Loucy (cell line): ENCODE data around the gene NCKAP5.
"Not testable (repeated sequence)": the region's sequence is repeated elsewhere in the genome, so short reads cannot be mapped to it uniquely, and the experiment has no call there.

ENCODE experiments used
- H2AFZ ChIP-seq: fragments of 200-600 bp; sonication (generic); 2 replicates; pipeline ENCODE4 v1.6.0; 2016; ENCODE audit warnings: antibody characterized with exemption, mild to moderate bottlenecking, low read length, moderate library complexity
- H3F3A ChIP-seq: fragments of 200-600 bp; 2 replicates; pipeline ENCODE4 v1.6.0; 2016; ENCODE audit warnings: antibody characterized with exemption, low read depth, mild to moderate bottlenecking
- H3K27me3 ChIP-seq: fragments of 200-600 bp; sonication (generic); 2 replicates; pipeline ENCODE4 v1.6.1; 2014; ENCODE audit warnings: low read length, mild to moderate bottlenecking; ENCODE audit not compliant: insufficient read depth, poor library complexity, severe bottlenecking
- H3K36me3 ChIP-seq: fragments of 200-600 bp; sonication (generic); 2 replicates; pipeline ENCODE4 v1.6.1; 2016; ENCODE audit warnings: low read length; ENCODE audit not compliant: insufficient read depth
- H3K4me1 ChIP-seq: fragments of 200-600 bp; sonication (generic); 2 replicates; pipeline ENCODE4 v1.5.1; 2014; ENCODE audit warnings: low read length, mild to moderate bottlenecking; ENCODE audit not compliant: insufficient read depth, poor library complexity, severe bottlenecking
- H3K4me2 ChIP-seq: fragments of 200-600 bp; sonication (generic); 2 replicates; pipeline ENCODE4 v1.6.0; 2014; ENCODE audit warnings: antibody characterized with exemption, low read length, low read depth, mild to moderate bottlenecking; ENCODE audit not compliant: poor library complexity, severe bottlenecking
- H3K4me3 ChIP-seq: fragments of 200-600 bp; sonication (generic); 2 replicates; pipeline ENCODE4 v1.5.1; 2014; ENCODE audit warnings: low read length, mild to moderate bottlenecking, mixed read lengths; ENCODE audit not compliant: poor library complexity, severe bottlenecking
- H3K79me2 ChIP-seq: fragments of 200-600 bp; sonication (generic); 2 replicates; pipeline ENCODE4 v1.6.1; 2014; ENCODE audit warnings: low read length; ENCODE audit not compliant: insufficient read depth
- H3K9ac ChIP-seq: fragments of 200-600 bp; sonication (generic); 2 replicates; pipeline ENCODE4 v1.6.0; 2014; ENCODE audit warnings: mild to moderate bottlenecking, low read depth, low read length, moderate library complexity; ENCODE audit not compliant: poor library complexity, severe bottlenecking
- H3K9me2 ChIP-seq: fragments of 200-600 bp; sonication (generic); replicated peaks from 2 replicates; pipeline ENCODE4 v1.6.1; 2016; ENCODE audit warnings: low read depth, low read length, mixed read lengths
- H3K9me3 ChIP-seq: fragments of 200-600 bp; sonication (generic); 2 replicates; pipeline ENCODE4 v1.6.1; 2014; ENCODE audit warnings: mild to moderate bottlenecking, antibody characterized with exemption, low read length, low read depth; ENCODE audit not compliant: insufficient read depth
- H4K20me1 ChIP-seq: fragments of 200-600 bp; sonication (generic); 2 replicates; pipeline ENCODE4 v1.6.0; 2014; ENCODE audit warnings: antibody characterized with exemption, low read length, mild to moderate bottlenecking; ENCODE audit not compliant: insufficient read depth, poor library complexity, severe bottlenecking
- EZH2phosphoT487 ChIP-seq: fragments of 200-600 bp; IDR thresholded peaks from 2 replicates; pipeline ENCODE4 v1.6.1; 2018; ENCODE audit warnings: antibody characterized with exemption, mild to moderate bottlenecking, moderate library complexity, borderline replicate concordance
- TF ChIP-seq, protein P1 (sequence below): fragments of 200-600 bp; sonication (generic); conservative IDR thresholded peaks from 2 replicates; pipeline ENCODE4 v1.5.1; 2014; ENCODE audit warnings: mild to moderate bottlenecking, antibody characterized with exemption, low read length

Gene NCKAP5

DNA sequence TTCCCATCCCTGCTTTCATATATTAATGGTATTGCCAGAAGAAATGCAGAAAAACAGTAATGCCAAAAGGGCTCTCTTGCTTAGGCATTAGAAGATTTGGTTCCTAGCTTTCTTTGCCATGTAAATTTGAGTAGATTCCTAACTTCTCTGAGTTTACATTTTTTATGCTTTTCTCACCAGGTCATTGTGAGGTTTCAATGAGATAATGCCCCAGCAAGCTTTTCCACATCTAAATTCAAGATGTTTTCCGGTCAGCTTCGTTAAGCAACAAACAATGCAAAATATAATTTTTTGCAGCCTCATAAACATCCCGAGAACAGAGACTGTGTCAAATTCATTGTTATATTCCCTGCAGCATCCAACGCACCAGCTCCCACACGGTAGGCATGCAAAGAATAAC, 44.9 kb downstream of the NCKAP5 start:
- Histone ChIP-seq H3K27me3 (no peaks in the 10 kb centered on the region), H3K4me2 (no peak overlapping the region), H2AFZ (no peak overlapping the region), H3K9me3 (no peaks in the 10 kb centered on the region), H4K20me1 (no peaks in the 10 kb centered on the region), H3K79me2 (no peaks in the 10 kb centered on the region), H3K4me3 (no peak overlapping the region), H3K36me3 (no peaks in the 10 kb centered on the region), H3K9me2 (no peaks in the 10 kb centered on the region), H3K4me1 (no peaks in the 10 kb centered on the region), H3F3A (no peaks in the 10 kb centered on the region), H3K9ac (no peak overlapping the region)
- TF ChIP-seq, protein P1, sequence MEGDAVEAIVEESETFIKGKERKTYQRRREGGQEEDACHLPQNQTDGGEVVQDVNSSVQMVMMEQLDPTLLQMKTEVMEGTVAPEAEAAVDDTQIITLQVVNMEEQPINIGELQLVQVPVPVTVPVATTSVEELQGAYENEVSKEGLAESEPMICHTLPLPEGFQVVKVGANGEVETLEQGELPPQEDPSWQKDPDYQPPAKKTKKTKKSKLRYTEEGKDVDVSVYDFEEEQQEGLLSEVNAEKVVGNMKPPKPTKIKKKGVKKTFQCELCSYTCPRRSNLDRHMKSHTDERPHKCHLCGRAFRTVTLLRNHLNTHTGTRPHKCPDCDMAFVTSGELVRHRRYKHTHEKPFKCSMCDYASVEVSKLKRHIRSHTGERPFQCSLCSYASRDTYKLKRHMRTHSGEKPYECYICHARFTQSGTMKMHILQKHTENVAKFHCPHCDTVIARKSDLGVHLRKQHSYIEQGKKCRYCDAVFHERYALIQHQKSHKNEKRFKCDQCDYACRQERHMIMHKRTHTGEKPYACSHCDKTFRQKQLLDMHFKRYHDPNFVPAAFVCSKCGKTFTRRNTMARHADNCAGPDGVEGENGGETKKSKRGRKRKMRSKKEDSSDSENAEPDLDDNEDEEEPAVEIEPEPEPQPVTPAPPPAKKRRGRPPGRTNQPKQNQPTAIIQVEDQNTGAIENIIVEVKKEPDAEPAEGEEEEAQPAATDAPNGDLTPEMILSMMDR: no peak
- no peak for TF ChIP-seq EZH2phosphoT487

DNA sequence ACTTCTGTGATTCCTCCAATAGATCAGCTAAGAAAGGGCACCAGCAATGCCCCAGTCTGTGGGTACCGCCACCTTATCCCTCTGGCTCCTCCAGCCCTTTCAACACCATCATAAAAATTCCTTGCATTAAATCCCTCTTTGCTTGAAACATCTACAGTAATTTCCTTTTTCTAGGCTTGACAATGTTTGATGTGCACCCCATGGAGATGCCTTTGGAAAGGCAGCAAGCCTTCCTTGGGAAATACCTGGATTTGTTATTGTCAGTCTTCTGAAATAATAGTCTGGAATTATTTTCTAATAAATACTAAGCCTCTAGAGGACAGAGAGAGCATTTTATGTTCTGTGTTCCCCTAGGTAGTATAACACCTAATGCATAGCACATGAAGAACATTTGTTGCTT, 46.1 kb downstream of the NCKAP5 start:
- no peak for TF ChIP-seq EZH2phosphoT487
- Histone ChIP-seq H3K4me1 (no peaks in the 10 kb centered on the region), H3K9me3 (no peaks in the 10 kb centered on the region), H3K36me3 (no peaks in the 10 kb centered on the region), H4K20me1 (no peaks in the 10 kb centered on the region), H2AFZ (no peak overlapping the region), H3F3A (no peaks in the 10 kb centered on the region), H3K79me2 (no peaks in the 10 kb centered on the region), H3K4me3 (no peak overlapping the region), H3K4me2 (no peak overlapping the region), H3K9me2 (no peaks in the 10 kb centered on the region), H3K27me3 (no peaks in the 10 kb centered on the region), H3K9ac (no peak overlapping the region)

DNA sequence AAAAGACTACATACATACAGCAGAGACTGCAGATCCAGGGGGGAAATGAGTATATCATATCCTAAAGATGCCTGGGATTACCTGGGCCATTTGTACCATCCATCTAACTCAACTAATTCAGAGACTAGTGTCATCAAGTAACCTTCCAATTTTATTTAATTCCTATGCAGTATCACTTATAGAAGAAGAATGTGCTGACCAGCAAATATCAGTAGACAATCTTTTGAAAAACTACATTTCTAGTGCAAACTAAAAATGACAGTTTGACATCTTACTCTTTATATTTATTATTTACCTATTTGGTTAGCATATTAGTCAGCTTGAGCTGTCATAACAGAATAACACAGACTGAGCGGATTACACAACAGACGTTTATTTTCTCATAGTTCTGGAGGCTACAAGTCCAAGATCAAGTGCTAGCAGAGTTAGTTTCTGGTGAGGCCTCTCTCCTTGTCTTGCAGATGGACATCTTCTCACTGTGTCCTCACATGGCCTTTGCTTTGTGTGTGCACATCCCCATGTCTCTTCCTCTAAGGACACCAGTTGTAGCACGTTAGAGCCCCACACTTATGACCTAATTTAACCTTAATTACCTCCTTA, 47.0 kb downstream of the NCKAP5 start:
- Histone ChIP-seq H3K9ac (no peak overlapping the region), H3K36me3 (no peaks in the 10 kb centered on the region), H2AFZ (no peak overlapping the region), H3K9me3 (no peaks in the 10 kb centered on the region), H3K4me1 (no peaks in the 10 kb centered on the region), H3K9me2 (no peaks in the 10 kb centered on the region), H3K4me3 (no peak overlapping the region), H3K27me3 (no peaks in the 10 kb centered on the region), H4K20me1 (no peaks in the 10 kb centered on the region), H3K79me2 (no peaks in the 10 kb centered on the region), H3K4me2 (no peak overlapping the region), H3F3A (no peaks in the 10 kb centered on the region)
- no peak for TF ChIP-seq EZH2phosphoT487

DNA sequence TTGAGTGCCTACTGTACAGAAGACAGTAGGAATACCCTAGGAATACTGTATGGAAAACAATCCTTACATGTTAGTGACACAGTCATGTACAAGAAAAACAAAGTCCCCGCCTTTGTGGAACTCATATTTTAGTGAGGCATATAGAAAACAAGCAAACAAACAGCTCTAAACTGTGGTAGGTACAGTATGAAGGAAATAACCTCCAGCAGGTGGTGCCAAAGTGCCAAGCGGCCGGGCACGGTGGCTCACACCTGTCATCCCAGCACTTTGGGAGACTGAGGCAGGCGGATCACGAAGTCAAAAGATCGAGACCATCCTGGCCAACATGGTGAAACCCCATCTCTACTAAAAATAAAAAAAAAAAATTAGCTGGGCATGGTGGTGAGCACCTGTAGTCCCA, 48.6 kb downstream of the NCKAP5 start:
- not testable (repeated sequence) for H3K79me2 ChIP-seq, H3K9ac ChIP-seq, H3K4me3 ChIP-seq, H3K36me3 ChIP-seq, H3K9me3 ChIP-seq, H3F3A ChIP-seq, H3K9me2 ChIP-seq, H3K4me2 ChIP-seq, H2AFZ ChIP-seq, H3K27me3 ChIP-seq, H3K4me1 ChIP-seq, H4K20me1 ChIP-seq
- TF ChIP-seq, protein P1: peak; percentile 17; the same call in 1 of the 2 replicates
